Psoas muscle (tissue), 8 donors: ENCODE results near the gene SETD6. TPM values are rescaled to one million over a fixed set of nuclear protein-coding genes. Genes with fewer than 3 reads are reported as not detected.

Experiments
- ATAC-seq, 4 donors: fragments of 200-7000 bp; cut with Tn5 transposase; one replicate each; pipeline ENCODE4 v1.9.1; 2020; ENCODE audit warnings: moderate library complexity in 3 of 4, mild to moderate bottlenecking in 2 of 4
- DNase-seq, 2 donors: peaks; one replicate each; pipeline ENCODE4 v3.0.0-alpha.2; 2020
- H3K27ac ChIP-seq: fragments of 200-600 bp; one replicate; pipeline ENCODE4 v1.8.0; 2022
- H3K27me3 ChIP-seq, 3 donors: fragments of 200-600 bp in 1 of 3; one replicate each; pipeline versions ENCODE4 v1.6.1 to v1.8.0; 2013 to 2022; ENCODE audit warnings: low read length in 2 of 3, mild to moderate bottlenecking in 2 of 3, moderate library complexity in 1 of 3; ENCODE audit not compliant: insufficient read depth in 3 of 3
- H3K36me3 ChIP-seq, 2 donors: fragments of 200-600 bp in 1 of 2; one replicate each; pipeline versions ENCODE4 v1.6.1 to v1.8.0; 2013 to 2022; ENCODE audit warnings: low read depth in 1 of 2, mild to moderate bottlenecking in 1 of 2, moderate library complexity in 1 of 2; ENCODE audit not compliant: insufficient read depth in 1 of 2
- H3K4me1 ChIP-seq: fragments of 200-600 bp; one replicate; pipeline ENCODE4 v1.8.0; 2022
- H3K4me3 ChIP-seq: fragments of 200-600 bp; one replicate; pipeline ENCODE4 v1.8.0; 2022; ENCODE audit warnings: mild to moderate bottlenecking
- H3K9me3 ChIP-seq: fragments of 200-600 bp; one replicate; pipeline ENCODE4 v1.8.0; 2022
- WGBS, 3 donors: extraction: QIAGEN DNeasy Blood & Tissue Kit; methylation state at CpG; one replicate each; pipeline versions ENCODE4 v1.1.6 to v1.1.7; 2013; 5-methylcytosine and 5-hydroxymethylcytosine counted together
- intact Hi-C, 2 donors: fragments of 100-400 bp; cut with DNase I; formaldehyde crosslinking; loops; one replicate each; pipeline versions ENCODE4 v1.11.0 to v1.14.2; 2022
- polyA plus RNA-seq, 3 donors: library from polyadenylated mRNA; stranded (reverse); fragments of 200-250 nt; gene quantifications; one replicate each; pipeline ENCODE4 v1.2.3, GENCODE V29; 2013
- total RNA-seq, 4 donors: library from RNA; stranded (reverse); fragmentation: NEBNext Ultra II Directional in 2 of 4; extraction: Animal tissue kit (Norgen Biotek cat#: 25700) in 2 of 4; gene quantifications; one replicate each; pipeline versions ENCODE4 v1.2.1 to v1.2.4, GENCODE V29; 2021 to 2023
- TF ChIP-seq, protein P1 (sequence below): fragments of 200-600 bp; IDR thresholded peaks from one replicate; pipeline ENCODE4 v1.8.0; 2022; ENCODE audit warnings: antibody characterized with exemption
- donor health status: healthy with polysubstance abuse.
- donor health status: DM: no; HTN: no; CAD: no; lungs with moderate emphysema.
- donor health status: Bipolar disorder and iron deficiency.
- donor health status: healthy.
- donor health status: DM: yes; HTN: yes; CAD: no.
- donor health status: DM: no; HTN: no; CAD: no.
- donor health status: DM: no; HTN: no; CAD: no.
- donor health status: DM: yes; HTN: yes; CAD: no.

The SETD6 gene
- total and polyA plus RNA-seq, 7 donors = 11.1 to 35.5 (median 21.0) TPM

DNA sequence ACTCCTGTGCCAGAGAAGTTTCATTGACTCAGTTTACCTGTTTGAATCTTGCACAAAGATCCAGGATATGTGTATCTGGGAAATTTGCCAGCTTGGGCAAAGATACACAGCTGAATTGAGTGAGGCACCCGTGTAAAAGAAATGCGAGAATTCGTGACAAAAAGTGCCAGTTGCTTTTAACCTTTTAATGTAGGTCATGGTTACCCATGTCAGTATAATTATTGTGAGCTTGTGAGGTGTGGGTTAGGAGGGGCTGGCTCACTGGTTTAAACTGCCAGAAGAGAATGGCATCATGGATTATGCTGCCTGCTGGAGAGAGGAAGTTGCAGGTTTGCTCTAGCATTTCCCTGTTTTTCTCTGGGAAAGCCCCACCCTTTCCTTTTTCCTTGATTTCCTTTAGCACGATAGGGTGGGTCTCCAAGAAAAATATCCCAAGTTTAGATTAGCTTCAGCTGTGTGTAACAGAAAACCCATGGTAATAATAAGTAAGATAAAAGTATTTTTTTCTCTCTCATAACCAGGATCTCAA lies 40.2 kb upstream of the SETD6 start:
- intact Hi-C loops = no loop called here
- no peaks in the 10 kb centered on the region for H3K4me1 ChIP-seq

DNA sequence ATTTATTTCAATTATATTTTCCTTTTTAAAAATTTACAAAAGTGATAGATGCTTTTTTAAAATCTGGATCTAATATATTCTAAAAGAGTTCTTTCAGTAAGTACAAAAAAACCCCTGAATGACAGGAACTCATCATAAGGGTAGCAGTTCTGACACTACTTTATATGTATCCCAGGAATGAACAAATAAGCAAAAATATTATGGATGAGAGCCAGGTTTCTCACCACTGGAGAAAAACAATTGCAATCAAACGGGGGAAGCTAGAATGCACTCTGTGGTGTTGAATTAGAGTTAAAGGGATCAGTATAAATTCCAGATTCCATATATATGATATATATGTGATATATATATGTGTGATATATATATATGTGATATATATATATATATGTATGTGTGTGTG lies 38.5 kb upstream of the SETD6 start:
- intact Hi-C loops = no loop called here
- DNase-seq (no peak), ATAC-seq (no peak)
- 23 to 29% (median 24%) methylated on average over 1 of the region's 1 CpG for WGBS, 3 donors
- Histone ChIP-seq H3K9me3 (no peaks in the 10 kb centered on the region), H3K36me3 (no peaks in the 10 kb centered on the region), H3K27me3 (peaks cover 0 to 3% (median 0%) of the 10 kb centered on the region in 3 donors), H3K27ac (no peak overlapping the region), H3K4me1 (no peaks in the 10 kb centered on the region), H3K4me3 (no peak overlapping the region)
- TF ChIP-seq, protein P1, sequence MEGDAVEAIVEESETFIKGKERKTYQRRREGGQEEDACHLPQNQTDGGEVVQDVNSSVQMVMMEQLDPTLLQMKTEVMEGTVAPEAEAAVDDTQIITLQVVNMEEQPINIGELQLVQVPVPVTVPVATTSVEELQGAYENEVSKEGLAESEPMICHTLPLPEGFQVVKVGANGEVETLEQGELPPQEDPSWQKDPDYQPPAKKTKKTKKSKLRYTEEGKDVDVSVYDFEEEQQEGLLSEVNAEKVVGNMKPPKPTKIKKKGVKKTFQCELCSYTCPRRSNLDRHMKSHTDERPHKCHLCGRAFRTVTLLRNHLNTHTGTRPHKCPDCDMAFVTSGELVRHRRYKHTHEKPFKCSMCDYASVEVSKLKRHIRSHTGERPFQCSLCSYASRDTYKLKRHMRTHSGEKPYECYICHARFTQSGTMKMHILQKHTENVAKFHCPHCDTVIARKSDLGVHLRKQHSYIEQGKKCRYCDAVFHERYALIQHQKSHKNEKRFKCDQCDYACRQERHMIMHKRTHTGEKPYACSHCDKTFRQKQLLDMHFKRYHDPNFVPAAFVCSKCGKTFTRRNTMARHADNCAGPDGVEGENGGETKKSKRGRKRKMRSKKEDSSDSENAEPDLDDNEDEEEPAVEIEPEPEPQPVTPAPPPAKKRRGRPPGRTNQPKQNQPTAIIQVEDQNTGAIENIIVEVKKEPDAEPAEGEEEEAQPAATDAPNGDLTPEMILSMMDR = no peak

More for the DNA sequence above, 40.2 kb upstream of the SETD6 start:
- DNase-seq (no peak), ATAC-seq (no peak)
- TF ChIP-seq, protein P1 = no peak
- H3K9me3 ChIP-seq = no peaks in the 10 kb centered on the region
- H3K27me3 ChIP-seq = peaks cover 0 to 3% (median 0%) of the 10 kb centered on the region in 3 donors
- H3K4me3 ChIP-seq = no peak overlapping the region
- H3K27ac ChIP-seq = peak overlapping the region; percentile 41
- H3K36me3 ChIP-seq = no peaks in the 10 kb centered on the region
- WGBS, 3 donors = 25 to 40% (median 33%) methylated on average over 4 of the region's 4 CpGs

DNA sequence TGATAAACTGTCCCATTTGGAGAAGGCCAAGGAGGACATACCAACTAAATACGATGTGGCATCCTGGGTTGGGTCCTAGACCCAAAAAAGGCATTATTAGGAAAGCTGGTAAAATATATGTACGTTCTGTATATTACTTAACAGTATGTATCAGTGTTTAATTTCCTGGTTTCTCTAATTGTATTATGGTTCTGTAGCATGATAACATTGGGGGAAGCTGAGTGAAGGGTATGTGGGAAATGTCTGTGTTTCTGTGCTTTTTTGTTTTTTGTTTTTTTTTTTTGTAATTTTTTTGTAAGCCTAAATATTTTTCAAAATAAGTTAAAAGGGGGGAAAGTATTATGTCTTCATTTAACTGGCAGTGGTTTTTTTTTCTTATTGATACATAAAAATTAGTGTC lies 36.9 kb upstream of the SETD6 start:
- Histone ChIP-seq H3K4me1 (no peaks in the 10 kb centered on the region), H3K9me3 (no peaks in the 10 kb centered on the region), H3K4me3 (no peak overlapping the region), H3K27me3 (peaks cover 0 to 2% (median 0%) of the 10 kb centered on the region in 3 donors), H3K36me3 (no peaks in the 10 kb centered on the region), H3K27ac (no peak overlapping the region)
- no peak for ATAC-seq
- TF ChIP-seq, protein P1 = no peak
- DNase-seq = no peak
- intact Hi-C loops = no loop called here
- WGBS, 3 donors = 90 to 93% (median 92%) methylated on average over 2 of the region's 2 CpGs

DNA sequence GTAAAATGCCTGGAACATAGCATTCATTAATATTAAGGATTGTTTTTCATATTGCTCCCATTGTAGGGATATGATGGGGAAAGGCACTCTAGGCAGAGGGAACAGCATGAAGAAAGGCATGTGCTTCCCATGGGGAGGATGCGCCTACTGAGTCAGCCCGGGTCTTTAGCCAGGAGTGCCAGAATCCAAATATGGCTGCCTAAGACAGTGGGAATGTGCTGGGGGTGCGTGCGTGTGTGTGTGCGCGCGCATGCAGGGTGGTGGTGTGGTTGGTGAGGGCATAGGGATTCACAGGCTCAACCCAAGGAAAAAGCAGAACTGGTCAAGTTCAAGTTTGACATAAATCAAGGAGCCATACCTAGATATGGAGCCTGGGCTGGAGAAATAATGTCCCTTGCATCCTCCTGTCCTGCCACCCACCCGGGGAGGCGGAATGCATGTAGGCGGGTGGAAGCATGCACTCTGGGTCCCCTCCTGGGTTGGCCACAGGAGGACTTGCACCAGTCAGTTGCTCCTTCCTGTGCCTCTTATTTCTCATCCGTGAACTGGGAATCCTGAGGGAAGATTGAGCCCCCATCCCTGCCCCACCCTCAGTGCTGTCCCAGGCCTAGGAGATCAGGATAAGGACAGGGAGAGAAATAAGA lies 34.0 kb upstream of the SETD6 start:
- H3K4me3 ChIP-seq = no peak overlapping the region
- no peaks in the 10 kb centered on the region for H3K9me3 ChIP-seq
- TF ChIP-seq, protein P1 = no peak
- H3K36me3 ChIP-seq = no peaks in the 10 kb centered on the region
- intact Hi-C loops = no loop called here
- H3K27me3 ChIP-seq = no peaks in the 10 kb centered on the region
- 90 to 94% (median 94%) methylated on average over 11 of the region's 11 CpGs for WGBS, 3 donors
- H3K4me1 ChIP-seq = no peaks in the 10 kb centered on the region
- ATAC-seq (no peak), DNase-seq (no peak)
- no peak overlapping the region for H3K27ac ChIP-seq

DNA sequence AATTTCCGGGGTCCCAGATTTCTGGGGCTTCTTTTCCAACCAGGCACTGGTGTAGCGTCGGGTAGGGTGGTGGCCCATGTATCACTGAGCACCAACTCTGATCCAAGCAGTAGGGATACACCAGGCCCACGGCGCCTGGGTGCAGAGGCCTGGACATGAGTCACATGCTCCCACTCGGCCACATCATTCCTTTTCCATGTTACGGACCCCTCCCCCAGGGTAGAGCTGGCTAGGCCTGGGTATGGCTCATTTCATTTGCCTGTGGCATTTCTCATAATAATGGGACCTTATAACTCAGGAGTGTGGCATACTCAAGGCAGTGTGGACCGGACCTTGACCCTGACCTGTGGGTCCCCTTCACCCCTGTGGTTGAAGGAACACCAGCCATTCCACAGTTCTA lies 33.4 kb upstream of the SETD6 start:
- H3K4me3 ChIP-seq = no peak overlapping the region
- intact Hi-C loops = no loop called here
- DNase-seq (no peak), ATAC-seq (no peak)
- H3K27ac ChIP-seq = no peak overlapping the region
- 77 to 81% (median 78%) methylated on average over 8 of the region's 8 CpGs for WGBS, 3 donors
- no peaks in the 10 kb centered on the region for H3K9me3 ChIP-seq
- no peaks in the 10 kb centered on the region for H3K27me3 ChIP-seq
- TF ChIP-seq, protein P1 = no peak
- H3K36me3 ChIP-seq = no peaks in the 10 kb centered on the region
- H3K4me1 ChIP-seq = no peaks in the 10 kb centered on the region
